GM12878 (cell line): ENCODE results near the gene SZRD1. TPM values are rescaled to one million over a fixed set of nuclear protein-coding genes. Genes with fewer than 3 reads are reported as not detected.

Experiments
- ATAC-seq: fragments of 200-7000 bp; cut with Tn5 transposase; 3 replicates; pipeline ENCODE4 v1.9.1; 2020; ENCODE audit warnings: mild to moderate bottlenecking, moderate library complexity
- BruUV-seq: library from RNA; stranded (reverse); fragments of 400-500 nt; replicated peaks from 2 replicates; lab custom pipeline; 2021; lab: Mats Ljungman, UMichigan
- CTCF ChIA-PET: fragments of 300-600 bp; sonication (Branson Sonifier 250); formaldehyde crosslinking; extraction: SDS; loops from one replicate; lab custom pipeline; 2021; ENCODE audit warnings: inconsistent platforms; lab: Yijun Ruan, JAX
- POLR2A ChIA-PET: fragments of 350-600 bp; formaldehyde crosslinking; extraction: SDS; loops from one replicate; lab custom pipeline; 2021; ENCODE audit warnings: inconsistent platforms; lab: Charles Lee
- RAD21 ChIA-PET: fragments of 300-600 bp; sonication (Branson Sonifier 250); formaldehyde crosslinking; loops from one replicate; lab custom pipeline; 2023; ENCODE audit warnings: antibody characterized with exemption; ENCODE audit not compliant: unreplicated experiment; lab: Charles Lee
- SMC1A ChIA-PET: fragments of 300-600 bp; sonication (Branson Sonifier 250); formaldehyde crosslinking; loops from one replicate; lab custom pipeline; 2023; ENCODE audit not compliant: unreplicated experiment, uncharacterized antibody; lab: Charles Lee
- DNase-seq: peaks from one replicate; pipeline ENCODE4 v3.0.0-alpha.2; 2011; ENCODE audit warnings: low read depth, low spot score
- FAIRE-seq: peaks from 3 replicates; lab custom pipeline; 2011; peaks lifted over from hg19 to GRCh38; lab: Jason Lieb, UNC
- H2AFZ ChIP-seq: 2 replicates; pipeline ENCODE4 v1.6.0; 2011; ENCODE audit warnings: low read depth, low read length, control low read depth; ENCODE audit not compliant: control insufficient read depth
- H3K27ac ChIP-seq: 2 replicates; pipeline ENCODE4 v1.5.1; 2011; ENCODE audit warnings: control low read depth; ENCODE audit not compliant: control insufficient read depth, insufficient read depth
- H3K27me3 ChIP-seq, 2 experiments: replicated peaks in 1 of 2; 2 replicates each; pipeline versions ENCODE4 v1.6.0 to v1.6.1; 2011; ENCODE audit warnings: low read length in 1 of 2; ENCODE audit not compliant: control insufficient read depth in 2 of 2, insufficient read depth in 2 of 2
- H3K36me3 ChIP-seq, 2 experiments: 2 replicates each; pipeline ENCODE4 v1.5.1; 2011; ENCODE audit warnings: low read length in 1 of 2; ENCODE audit not compliant: control insufficient read depth in 2 of 2, insufficient read depth in 2 of 2
- H3K4me1 ChIP-seq: 2 replicates; pipeline ENCODE4 v1.6.1; 2011; ENCODE audit warnings: mild to moderate bottlenecking, low read length, moderate library complexity, mixed read lengths; ENCODE audit not compliant: control insufficient read depth, insufficient read depth
- H3K4me2 ChIP-seq: 2 replicates; pipeline ENCODE4 v1.6.0; 2011; ENCODE audit warnings: control low read depth; ENCODE audit not compliant: control insufficient read depth, insufficient read depth
- H3K4me3 ChIP-seq: fragments of 200-600 bp; sonication (generic); 2 replicates; pipeline ENCODE4 v1.5.1; 2016
- H3K79me2 ChIP-seq: 2 replicates; pipeline ENCODE4 v1.6.0; 2011; ENCODE audit warnings: low read length; ENCODE audit not compliant: control insufficient read depth, insufficient read depth
- H3K9ac ChIP-seq: 2 replicates; pipeline ENCODE4 v1.8.0; 2011; ENCODE audit warnings: low read length, control low read depth, mixed read lengths; ENCODE audit not compliant: control insufficient read depth, insufficient read depth
- H3K9me3 ChIP-seq: replicated peaks from 3 replicates; pipeline ENCODE4 v1.5.1; 2011; ENCODE audit warnings: mild to moderate bottlenecking, low read length; ENCODE audit not compliant: control insufficient read depth, insufficient read depth
- H4K20me1 ChIP-seq: 2 replicates; pipeline ENCODE4 v1.6.0; 2011; ENCODE audit not compliant: control insufficient read depth, insufficient read depth
- BACH1 ChIP-seq: fragments of 450-650 bp; IDR thresholded peaks from 2 replicates; pipeline ENCODE4 v1.6.1; 2017; ENCODE audit warnings: mild to moderate bottlenecking, borderline replicate concordance
- BRCA1 ChIP-seq: IDR thresholded peaks from 2 replicates; pipeline ENCODE4 v1.6.1; 2011; ENCODE audit warnings: low read depth, low read length, improper control_type of control experiment
- CEBPB ChIP-seq, 2 experiments: fragments of 150-350 bp in 1 of 2; IDR thresholded peaks; 2 replicates each; pipeline ENCODE4 v1.6.1; 2012 to 2014; ENCODE audit warnings: low read depth in 2 of 2, low read length in 2 of 2, borderline replicate concordance in 1 of 2, inconsistent platforms in 1 of 2
- E2F8 ChIP-seq: fragments of 450-650 bp; IDR thresholded peaks from 2 replicates; pipeline ENCODE4 v1.6.1; 2018; ENCODE audit warnings: mild to moderate bottlenecking, low read depth, moderate library complexity; ENCODE audit not compliant: partially characterized antibody
- E4F1 ChIP-seq: fragments of 450-650 bp; IDR thresholded peaks from 2 replicates; pipeline ENCODE4 v1.6.1; 2018; ENCODE audit warnings: borderline replicate concordance, mild to moderate bottlenecking; ENCODE audit not compliant: partially characterized antibody
- MYC ChIP-seq: IDR thresholded peaks from 2 replicates; pipeline ENCODE4 v1.6.1; 2011; ENCODE audit warnings: mild to moderate bottlenecking, low read length, moderate library complexity, inconsistent platforms; ENCODE audit not compliant: insufficient read depth, insufficient replicate concordance, insufficient read length, severe bottlenecking
- NFIC ChIP-seq: IDR thresholded peaks from 2 replicates; pipeline ENCODE4 v1.6.1; 2012; ENCODE audit warnings: low read depth, mild to moderate bottlenecking, inconsistent platforms, low read length, moderate library complexity
- RUNX3 ChIP-seq: IDR thresholded peaks from 2 replicates; pipeline ENCODE4 v1.6.1; 2012; ENCODE audit warnings: low read length, inconsistent platforms
- STAT1 ChIP-seq: fragments of 450-650 bp; conservative IDR thresholded peaks from 2 replicates; pipeline ENCODE4 v1.6.1; 2014; ENCODE audit warnings: antibody characterized with exemption, mild to moderate bottlenecking
- TARDBP ChIP-seq: IDR thresholded peaks from 2 replicates; pipeline ENCODE4 v1.6.1; 2016; ENCODE audit warnings: borderline replicate concordance
- YY1 ChIP-seq: IDR thresholded peaks from 2 replicates; pipeline ENCODE4 v1.6.1; 2011; ENCODE audit warnings: low read depth, mild to moderate bottlenecking, low read length
- ZBTB33 ChIP-seq: fragments of 450-650 bp; IDR thresholded peaks from 2 replicates; pipeline ENCODE4 v1.6.1; 2017; ENCODE audit warnings: mild to moderate bottlenecking
- ZNF217 ChIP-seq: fragments of 450-650 bp; IDR thresholded peaks from 2 replicates; pipeline ENCODE4 v1.6.1; 2017; ENCODE audit warnings: antibody characterized with exemption, mild to moderate bottlenecking
- WGBS: methylation state at CpG from one replicate; pipeline ENCODE4 v1.1.6; 2016; ENCODE audit warnings: low lambda C conversion rate; ENCODE audit not compliant: insufficient replicate concordance, insufficient coverage; ENCODE audit errors: missing lambda C conversion rate; 5-methylcytosine and 5-hydroxymethylcytosine counted together
- in situ Hi-C: fragments of 300-500 bp; cut with MboI; formaldehyde crosslinking; loops from 9 replicates; pipeline ENCODE4 v1.14.3; 2018; ENCODE audit warnings: mixed read lengths
- intact Hi-C: fragments of 100-400 bp; cut with micrococcal nuclease; formaldehyde crosslinking; loops from one replicate; pipeline ENCODE4 v1.14.2; 2022; ENCODE audit not compliant: unreplicated experiment
- polyA plus RNA-seq, 11 experiments: library from polyadenylated mRNA; depleted of rRNA in 4 of 11; unstranded in 6 of 11; stranded (reverse) in 5 of 11; fragments of >200 nt; fragmentation: Nextera tagmentation in 4 of 11; fragmentation: Illumina TruSeq in 1 of 11; extraction: Ambion mirVana in 4 of 11; extraction: Trizol in 1 of 11; gene quantifications; 1 replicate in 1 of 11; 2 replicates in 10 of 11; pipeline versions ENCODE4 v1.2.1 to v1.2.3, GENCODE V29; 2011 to 2016; ENCODE audit warnings: inconsistent platforms in 2 of 11, missing spikeins in 2 of 11, low read depth in 1 of 11
- total RNA-seq, 4 experiments: library from RNA; depleted of rRNA in 3 of 4; stranded (reverse); fragments of >200 nt in 3 of 4; fragmentation: Illumina TruSeq in 1 of 4; extraction: Trizol in 1 of 4; gene quantifications; 2 replicates each; pipeline versions ENCODE4 v1.2.1 to v1.2.3, GENCODE V29; 2013 to 2021

The SZRD1 gene
- total and polyA plus RNA-seq, 10 of the 15 experiments (the other 5 are each of a cell fraction or from before 2014, with no cell fraction given) = 5.6 to 213 (median 113) TPM

- TF ChIP-seq CEBPB (IDR thresholded peaks at IDR 0.05; ENCODE audit: borderline replicate concordance in 1 of 2, low read depth in 2 of 2, low read length in 2 of 2) (no peak), BACH1 (no peak)
Observed at GRCh38 chr1:16406868-16407267, 39.8 kb downstream of the SZRD1 start (continued).

- H3K4me2 ChIP-seq = no peak overlapping the region
- H3K79me2 ChIP-seq = no peaks in the 10 kb centered on the region
- in situ Hi-C loops (no loop called here), intact Hi-C loops (no loop called here)
- H3K9ac ChIP-seq = no peak overlapping the region
- RAD21 ChIA-PET = interaction anchor here (1.3 to 1.4 kb wide), 2 partner anchors 23 to 41 kb away, joined by 3 to 10 read pairs; no protein-coding TSS in a partner anchor
- POLR2A ChIA-PET = interaction anchor here (1.0 to 1.3 kb wide), 3 partner anchors 15 to 31 kb away, joined by 4 to 6 read pairs (median 5); partner anchors contain the start of gene NECAP2
- FAIRE-seq = no peak
- no peaks in the 10 kb centered on the region for H3K4me1 ChIP-seq
- no peaks in the 10 kb centered on the region for H3K9me3 ChIP-seq
- 83% methylated on average over 20 of the region's 25 CpGs for WGBS
- SMC1A ChIA-PET = interaction anchor here (1.2 to 2.7 kb wide), 2 partner anchors 11 to 22 kb away, joined by 4 to 11 read pairs; no protein-coding TSS in a partner anchor
- CTCF ChIA-PET = interaction anchor here (0.8 kb wide), 1 partner anchor 12 kb away, joined by 3 read pairs; no protein-coding TSS in a partner anchor
- peaks cover 0 to 2% of the 10 kb centered on the region in 2 experiments; a peak in 1 of 4 replicates for H3K27me3 ChIP-seq
- H3K27ac ChIP-seq = no peak overlapping the region
- BruUV-seq = no TSS peak
- no peaks in the 10 kb centered on the region for H3K36me3 ChIP-seq
- no peak for DNase-seq
- H3K4me3 ChIP-seq = no peak overlapping the region
- ATAC-seq = no peak
- H4K20me1 ChIP-seq = no peaks in the 10 kb centered on the region
- H2AFZ ChIP-seq = no peak overlapping the region
- TF ChIP-seq TARDBP (no peak), STAT1 (no peak), YY1 (no peak), E2F8 (no peak), MYC (no peak), ZBTB33 (no peak), RUNX3 (no peak), ZNF217 (no peak), E4F1 (no peak), BRCA1 (no peak), NFIC (no peak)
Observed at GRCh38 chr1:16409536-16410152, 42.6 kb downstream of the SZRD1 start.
